ENCODE measurements around the gene MYO7A. TPM values are rescaled to one million over a fixed set of nuclear protein-coding genes. Genes with fewer than 3 reads are reported as not detected.

MYO7A gene
- total RNA-seq, 1 donor from 2014 or later = 5.5 TPM

- Histone ChIP-seq H3K9me3 (no peaks in the 10 kb centered on the region), H3K4me1 (no peaks in the 10 kb centered on the region), H3K4me3 (no peak overlapping the region), H3K27me3 (ENCODE audit: low read depth) (no peaks in the 10 kb centered on the region), H3K36me3 (no peaks in the 10 kb centered on the region), H3K27ac (no peak overlapping the region)
- intact Hi-C loops (cut with DNase I) = no loop called here
- ATAC-seq (no peak), DNase-seq (no peak)
- TF ChIP-seq, protein P1, sequence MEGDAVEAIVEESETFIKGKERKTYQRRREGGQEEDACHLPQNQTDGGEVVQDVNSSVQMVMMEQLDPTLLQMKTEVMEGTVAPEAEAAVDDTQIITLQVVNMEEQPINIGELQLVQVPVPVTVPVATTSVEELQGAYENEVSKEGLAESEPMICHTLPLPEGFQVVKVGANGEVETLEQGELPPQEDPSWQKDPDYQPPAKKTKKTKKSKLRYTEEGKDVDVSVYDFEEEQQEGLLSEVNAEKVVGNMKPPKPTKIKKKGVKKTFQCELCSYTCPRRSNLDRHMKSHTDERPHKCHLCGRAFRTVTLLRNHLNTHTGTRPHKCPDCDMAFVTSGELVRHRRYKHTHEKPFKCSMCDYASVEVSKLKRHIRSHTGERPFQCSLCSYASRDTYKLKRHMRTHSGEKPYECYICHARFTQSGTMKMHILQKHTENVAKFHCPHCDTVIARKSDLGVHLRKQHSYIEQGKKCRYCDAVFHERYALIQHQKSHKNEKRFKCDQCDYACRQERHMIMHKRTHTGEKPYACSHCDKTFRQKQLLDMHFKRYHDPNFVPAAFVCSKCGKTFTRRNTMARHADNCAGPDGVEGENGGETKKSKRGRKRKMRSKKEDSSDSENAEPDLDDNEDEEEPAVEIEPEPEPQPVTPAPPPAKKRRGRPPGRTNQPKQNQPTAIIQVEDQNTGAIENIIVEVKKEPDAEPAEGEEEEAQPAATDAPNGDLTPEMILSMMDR (IDR thresholded peaks at IDR 0.05) = no peak
Measured at GRCh38 chr11:77167111-77167626, 39.1 kb downstream of the MYO7A start.

DNA sequence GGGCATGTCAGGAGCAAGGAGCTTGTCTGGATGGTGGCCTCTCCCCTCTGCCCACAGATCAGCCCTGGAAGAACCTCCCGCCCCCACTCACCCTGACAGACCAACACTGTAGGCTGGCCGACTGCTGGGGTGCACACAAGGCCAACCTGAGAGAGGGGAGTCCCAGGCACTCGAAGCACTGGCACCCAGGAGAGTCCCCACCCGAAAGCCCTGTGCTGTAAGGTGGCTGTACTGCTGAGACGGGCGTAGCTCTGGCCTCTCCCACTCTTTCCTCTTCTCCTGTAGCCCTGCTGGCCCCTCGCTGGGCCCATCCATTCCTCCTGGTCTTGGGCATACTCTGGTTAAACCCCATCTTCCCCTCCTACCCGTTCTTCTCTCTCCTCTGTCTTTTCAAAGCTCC is 39.7 kb downstream of the MYO7A start:
- no peaks in the 10 kb centered on the region for H3K27me3 ChIP-seq (ENCODE audit: low read depth)
- H3K36me3 ChIP-seq = no peaks in the 10 kb centered on the region
- H3K4me3 ChIP-seq = no peak overlapping the region
- no peak overlapping the region for H3K27ac ChIP-seq
- TF ChIP-seq, protein P1 (IDR thresholded peaks at IDR 0.05) = no peak
- ATAC-seq (no peak), DNase-seq (no peak)
- no peaks in the 10 kb centered on the region for H3K4me1 ChIP-seq
- intact Hi-C loops (cut with DNase I) = no loop called here
- H3K9me3 ChIP-seq = no peaks in the 10 kb centered on the region

- TF ChIP-seq, protein P1 (IDR thresholded peaks at IDR 0.05) = no peak
- no peak overlapping the region for H3K4me3 ChIP-seq
- DNase-seq (peak; percentile 15), ATAC-seq (no peak)
- no peaks in the 10 kb centered on the region for H3K9me3 ChIP-seq
- no peaks in the 10 kb centered on the region for H3K4me1 ChIP-seq
- H3K27me3 ChIP-seq (ENCODE audit: low read depth) = no peaks in the 10 kb centered on the region
- no peaks in the 10 kb centered on the region for H3K36me3 ChIP-seq
- no peak overlapping the region for H3K27ac ChIP-seq
- intact Hi-C loops (cut with DNase I) = no loop called here
Measured at GRCh38 chr11:77170107-77170506, 42.1 kb downstream of the MYO7A start.

- Histone ChIP-seq H3K4me1 (no peaks in the 10 kb centered on the region), H3K36me3 (no peaks in the 10 kb centered on the region), H3K27ac (no peak overlapping the region), H3K27me3 (ENCODE audit: low read depth) (no peaks in the 10 kb centered on the region), H3K4me3 (no peak overlapping the region), H3K9me3 (no peaks in the 10 kb centered on the region)
- intact Hi-C loops (cut with DNase I) = no loop called here
- DNase-seq (no peak), ATAC-seq (no peak)
- TF ChIP-seq, protein P1 (IDR thresholded peaks at IDR 0.05) = no peak
Measured at GRCh38 chr11:77171254-77171653, 43.2 kb downstream of the MYO7A start.

GRCh38 chr11:77171885-77172665 is 44.0 kb downstream of the MYO7A start:
- Histone ChIP-seq H3K9me3 (no peaks in the 10 kb centered on the region), H3K4me3 (no peak overlapping the region), H3K4me1 (no peaks in the 10 kb centered on the region), H3K27me3 (ENCODE audit: low read depth) (no peaks in the 10 kb centered on the region), H3K36me3 (no peaks in the 10 kb centered on the region), H3K27ac (no peak overlapping the region)
- intact Hi-C loops (cut with DNase I) = no loop called here
- ATAC-seq (no peak), DNase-seq (peak; percentile 43)
- TF ChIP-seq, protein P1 (IDR thresholded peaks at IDR 0.05) = no peak
